Colonic mucosa (tissue), 4 donors: ENCODE measurements around the gene KIAA1217. TPM values are rescaled to one million over a fixed set of nuclear protein-coding genes. Genes with fewer than 3 reads are reported as not detected.

ENCODE experiments used
- DNase-seq: peaks from one replicate; pipeline ENCODE4 v3.0.0-alpha.2; 2020
- H3K27ac ChIP-seq: fragments of 200-600 bp; one replicate; pipeline ENCODE4 v1.8.0; 2021
- H3K27me3 ChIP-seq: fragments of 200-600 bp; one replicate; pipeline ENCODE4 v1.8.0; 2021
- H3K36me3 ChIP-seq: fragments of 200-600 bp; one replicate; pipeline ENCODE4 v1.8.0; 2021
- H3K4me1 ChIP-seq: fragments of 200-600 bp; one replicate; pipeline ENCODE4 v1.8.0; 2021; ENCODE audit warnings: mild to moderate bottlenecking
- H3K4me3 ChIP-seq: fragments of 200-600 bp; one replicate; pipeline ENCODE4 v1.8.0; 2021
- H3K9ac ChIP-seq, 2 donors: one replicate each; pipeline ENCODE4 v1.7.0; 2013; ENCODE audit warnings: control low read depth in 2 of 2, low read depth in 2 of 2, low read length in 2 of 2
- H3K9me3 ChIP-seq: fragments of 200-600 bp; one replicate; pipeline ENCODE4 v1.8.0; 2021
- CTCF ChIP-seq: fragments of 200-600 bp; IDR thresholded peaks from one replicate; pipeline ENCODE4 v1.8.0; 2022; ENCODE audit warnings: antibody characterized with exemption, mild to moderate bottlenecking
- intact Hi-C: fragments of 100-400 bp; cut with DNase I; formaldehyde crosslinking; loops from one replicate; pipeline ENCODE4 v1.14.1; 2022
- total RNA-seq, 2 donors: library from RNA; stranded (reverse); fragmentation: NEBNext Ultra II Directional in 1 of 2; extraction: Animal tissue kit (Norgen Biotek cat#: 25700) in 1 of 2; gene quantifications; one replicate each; pipeline ENCODE4 v1.2.1, GENCODE V29; 2021
- donor health status: healthy.
- donor health status: DM: no; HTN: no; CAD: no.
- donor health status: DM: no; HTN: no; CAD: no.

The KIAA1217 gene
- total RNA-seq, 2 donors from 2014 or later: 34.2 to 61.2 TPM

GRCh38 chr10:24288581-24288980, 79.6 kb downstream of the KIAA1217 start:
- no peaks in the 10 kb centered on the region for H3K27me3 ChIP-seq
- H3K4me3 ChIP-seq: no peak overlapping the region
- no peaks in the 10 kb centered on the region for H3K36me3 ChIP-seq
- H3K4me1 ChIP-seq: no peaks in the 10 kb centered on the region
- TF ChIP-seq CTCF: no peak
- intact Hi-C loops: no loop called here
- no peak overlapping the region for H3K27ac ChIP-seq
- H3K9ac ChIP-seq: no peak overlapping the region
- H3K9me3 ChIP-seq: no peaks in the 10 kb centered on the region
- DNase-seq: no peak

GRCh38 chr10:24289235-24289634, 80.3 kb downstream of the KIAA1217 start:
- intact Hi-C loops: no loop called here
- H3K27ac ChIP-seq: no peak overlapping the region
- H3K9ac ChIP-seq: no peak overlapping the region
- no peak for DNase-seq
- no peak for TF ChIP-seq CTCF
- H3K9me3 ChIP-seq: no peaks in the 10 kb centered on the region
- no peaks in the 10 kb centered on the region for H3K4me1 ChIP-seq
- H3K4me3 ChIP-seq: no peak overlapping the region
- no peaks in the 10 kb centered on the region for H3K36me3 ChIP-seq
- no peaks in the 10 kb centered on the region for H3K27me3 ChIP-seq

- no peak overlapping the region for H3K9ac ChIP-seq
- TF ChIP-seq CTCF: no peak
- no peak for DNase-seq
- no peak overlapping the region for H3K27ac ChIP-seq
- no peaks in the 10 kb centered on the region for H3K27me3 ChIP-seq
- no peaks in the 10 kb centered on the region for H3K4me1 ChIP-seq
- H3K9me3 ChIP-seq: no peaks in the 10 kb centered on the region
- intact Hi-C loops: no loop called here
- H3K4me3 ChIP-seq: no peak overlapping the region
- H3K36me3 ChIP-seq: no peaks in the 10 kb centered on the region
Measured at GRCh38 chr10:24292304-24293293, 83.7 kb downstream of the KIAA1217 start.

- Histone ChIP-seq H3K27ac (no peak overlapping the region), H3K9me3 (no peaks in the 10 kb centered on the region), H3K4me3 (no peak overlapping the region), H3K36me3 (no peaks in the 10 kb centered on the region), H3K4me1 (no peaks in the 10 kb centered on the region), H3K27me3 (no peaks in the 10 kb centered on the region), H3K9ac (no peak overlapping the region)
- DNase-seq: no peak
- intact Hi-C loops: no loop called here
- no peak for TF ChIP-seq CTCF
Measured at GRCh38 chr10:24299578-24300260, 90.8 kb downstream of the KIAA1217 start.

- intact Hi-C loops: no loop called here
- no peak overlapping the region for H3K4me3 ChIP-seq
Measured at GRCh38 chr10:24303522-24304310, 94.8 kb downstream of the KIAA1217 start.

More at GRCh38 chr10:24303522-24304310, 94.8 kb downstream of the KIAA1217 start:
- Histone ChIP-seq H3K9me3 (no peaks in the 10 kb centered on the region), H3K27ac (no peak overlapping the region), H3K36me3 (no peaks in the 10 kb centered on the region), H3K9ac (no peak overlapping the region), H3K4me1 (no peaks in the 10 kb centered on the region), H3K27me3 (no peaks in the 10 kb centered on the region)
- no peak for TF ChIP-seq CTCF
- no peak for DNase-seq
